NB4 (cell line): Measurements from ENCODE around the gene RPL10A.

Source experiments
- DNase-seq: peaks from one replicate; pipeline ENCODE4 v3.0.0; 2010; ENCODE audit warnings: low read depth
- H3K4me3 ChIP-seq: one replicate; pipeline ENCODE4 v1.5.1; 2011; ENCODE audit warnings: mild to moderate bottlenecking, low read depth, low read length, moderate library complexity
- CTCF ChIP-seq: IDR thresholded peaks from one replicate; pipeline ENCODE4 v1.5.1; 2012; ENCODE audit warnings: low read depth, low read length
- MYC ChIP-seq: IDR thresholded peaks from 2 replicates; pipeline ENCODE4 v1.6.1; 2011; ENCODE audit warnings: low read depth, low read length
- POLR2A ChIP-seq: IDR thresholded peaks from 2 replicates; pipeline ENCODE4 v1.6.1; 2011; ENCODE audit warnings: mild to moderate bottlenecking; ENCODE audit not compliant: insufficient read length; ENCODE audit errors: extremely low read depth
- TF ChIP-seq, protein P1 (sequence below): IDR thresholded peaks from 2 replicates; pipeline ENCODE4 v1.6.1; 2011; ENCODE audit warnings: low read depth, low read length

Gene RPL10A

GRCh38 chr6:35480176-35480575 lies 12.0 kb downstream of the RPL10A start:
- TF ChIP-seq POLR2A = no peak
- TF ChIP-seq MYC = no peak
- TF ChIP-seq, protein P1, sequence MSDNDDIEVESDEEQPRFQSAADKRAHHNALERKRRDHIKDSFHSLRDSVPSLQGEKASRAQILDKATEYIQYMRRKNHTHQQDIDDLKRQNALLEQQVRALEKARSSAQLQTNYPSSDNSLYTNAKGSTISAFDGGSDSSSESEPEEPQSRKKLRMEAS = no peak
- TF ChIP-seq CTCF = no peak
- H3K4me3 ChIP-seq = no peak overlapping the region
- DNase-seq = no peak

DNA sequence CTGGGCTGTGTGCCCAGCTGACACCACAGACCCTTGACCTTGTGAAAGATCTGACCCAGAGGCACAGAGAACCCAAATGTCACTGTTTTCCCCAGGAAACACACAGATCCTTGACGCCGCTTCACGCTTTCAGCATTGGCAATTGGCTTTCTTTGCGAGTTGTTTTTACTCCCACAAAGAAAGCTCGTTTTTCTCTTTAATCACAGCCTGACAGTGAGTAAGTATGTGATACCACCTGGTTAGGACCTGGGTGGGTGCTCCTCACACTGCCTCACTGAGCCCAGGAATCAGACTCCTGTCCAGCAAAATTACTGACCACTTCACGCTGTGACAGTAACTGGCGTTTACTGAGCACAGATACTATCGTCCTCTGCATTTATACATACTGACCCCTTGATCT lies 13.0 kb downstream of the RPL10A start:
- TF ChIP-seq MYC = no peak
- no peak for TF ChIP-seq POLR2A
- no peak for TF ChIP-seq CTCF
- TF ChIP-seq, protein P1 = no peak
- DNase-seq = no peak
- no peak overlapping the region for H3K4me3 ChIP-seq

- TF ChIP-seq CTCF = no peak
- TF ChIP-seq, protein P1 = no peak
- no peak for TF ChIP-seq POLR2A
- TF ChIP-seq MYC = no peak
- DNase-seq = no peak
- H3K4me3 ChIP-seq = no peak overlapping the region
These were observed 14.9 kb downstream of the RPL10A start for GRCh38 chr6:35483062-35483461.

GRCh38 chr6:35483490-35483889 lies 15.3 kb downstream of the RPL10A start:
- TF ChIP-seq, protein P1 = no peak
- TF ChIP-seq POLR2A (no peak), CTCF (no peak), MYC (no peak)
- no peak overlapping the region for H3K4me3 ChIP-seq
- peak; percentile 63 for DNase-seq

DNA sequence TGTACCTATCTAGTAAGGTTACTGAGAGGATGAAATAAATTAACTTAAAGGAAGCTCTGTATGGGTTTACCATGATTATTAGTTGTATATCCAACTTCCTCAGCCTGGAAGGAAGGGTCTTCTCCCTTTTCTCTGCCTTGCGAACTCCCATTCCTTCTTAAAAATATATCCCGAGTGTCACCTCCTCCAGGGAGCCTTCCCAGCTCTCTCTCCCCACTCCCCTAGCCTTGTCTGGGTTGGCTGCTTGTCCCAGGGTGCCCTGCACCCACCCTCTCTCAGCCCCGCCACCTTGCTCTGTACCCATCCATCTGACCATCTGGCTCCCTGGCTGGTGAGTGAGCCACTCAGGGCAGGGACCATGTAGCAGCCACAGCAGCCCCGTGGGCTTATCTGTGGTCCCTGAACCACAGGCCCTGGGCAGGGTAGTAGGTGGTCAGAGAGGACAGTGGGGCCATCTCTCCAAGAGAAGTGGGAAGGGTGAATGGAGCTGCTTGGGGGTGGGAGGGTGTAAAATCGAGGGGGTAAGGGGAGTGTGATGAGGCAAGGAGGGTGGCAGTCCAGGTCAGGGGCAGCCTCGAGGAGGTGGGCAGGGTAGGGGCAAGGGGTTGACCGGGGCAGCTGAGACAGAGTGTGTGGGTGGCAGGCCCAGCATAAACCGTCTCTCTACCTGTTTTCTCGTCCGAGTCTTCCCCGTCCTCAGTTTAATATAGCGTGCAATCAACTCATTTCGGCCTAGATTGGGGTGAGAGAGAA lies 15.9 kb downstream of the RPL10A start:
- no peak for DNase-seq
- TF ChIP-seq MYC = no peak
- TF ChIP-seq, protein P1 = no peak
- no peak for TF ChIP-seq POLR2A
- no peak for TF ChIP-seq CTCF
- no peak overlapping the region for H3K4me3 ChIP-seq
